WTC11 (cell line): ENCODE results near the gene POLR3H. TPM values are rescaled to one million over a fixed set of nuclear protein-coding genes. Genes with fewer than 3 reads are reported as not detected.
A peak's percentile ranks its signal among the peaks of the same experiment; 100 is the strongest.

Experiments
- CREB1 ChIP-seq: sonication (generic); formaldehyde crosslinking; IDR thresholded peaks from 2 replicates; pipeline ENCODE4 v1.8.0; 2023; ENCODE audit warnings: mild to moderate bottlenecking, missing genetic modification reagents
- E2F4 ChIP-seq: sonication (generic); formaldehyde crosslinking; IDR thresholded peaks from 2 replicates; pipeline ENCODE4 v1.8.1; 2022; ENCODE audit warnings: low read depth, mild to moderate bottlenecking, moderate library complexity, missing genetic modification reagents, borderline replicate concordance
- E2F5 ChIP-seq: sonication (generic); formaldehyde crosslinking; IDR thresholded peaks from 2 replicates; pipeline ENCODE4 v1.8.1; 2022; ENCODE audit warnings: mild to moderate bottlenecking, moderate library complexity, missing genetic modification reagents
- ETV6 ChIP-seq: sonication (generic); formaldehyde crosslinking; IDR thresholded peaks from 2 replicates; pipeline ENCODE4 v1.8.1; 2022; ENCODE audit warnings: mild to moderate bottlenecking, missing genetic modification reagents
- FOXK1 ChIP-seq: sonication (generic); formaldehyde crosslinking; IDR thresholded peaks from 2 replicates; pipeline ENCODE4 v1.8.0; 2022; ENCODE audit warnings: mild to moderate bottlenecking, moderate library complexity, missing genetic modification reagents
- FOXP1 ChIP-seq: sonication (generic); formaldehyde crosslinking; IDR thresholded peaks from 2 replicates; pipeline ENCODE4 v1.8.0; 2022; ENCODE audit warnings: missing genetic modification reagents, mild to moderate bottlenecking, moderate library complexity, borderline replicate concordance
- JAZF1 ChIP-seq: fragments of 250-450 bp; sonication (Bioruptor Pico); IDR thresholded peaks from 2 replicates; pipeline ENCODE4 v1.9.0; 2021; ENCODE audit warnings: moderate library complexity, mild to moderate bottlenecking, inconsistent platforms
- KAT7 ChIP-seq: sonication (generic); formaldehyde crosslinking; IDR thresholded peaks from 2 replicates; pipeline ENCODE4 v1.8.1; 2023; ENCODE audit warnings: missing genetic modification reagents, mild to moderate bottlenecking, borderline replicate concordance
- NFE2L1 ChIP-seq: sonication (generic); formaldehyde crosslinking; IDR thresholded peaks from 2 replicates; pipeline ENCODE4 v1.8.1; 2023; ENCODE audit warnings: missing genetic modification reagents
- NFYB ChIP-seq: sonication (generic); formaldehyde crosslinking; conservative IDR thresholded peaks from 2 replicates; pipeline ENCODE4 v1.8.0; 2022; ENCODE audit warnings: low read depth, missing genetic modification reagents
- NR2C2 ChIP-seq: sonication (generic); formaldehyde crosslinking; IDR thresholded peaks from 2 replicates; pipeline ENCODE4 v1.8.0; 2022; ENCODE audit warnings: mild to moderate bottlenecking, missing genetic modification reagents
- NR3C1 ChIP-seq: sonication (generic); formaldehyde crosslinking; conservative IDR thresholded peaks from 2 replicates; pipeline ENCODE4 v1.8.1; 2023; ENCODE audit warnings: low read depth, mild to moderate bottlenecking, missing genetic modification reagents
- PRDM15 ChIP-seq: sonication (generic); formaldehyde crosslinking; IDR thresholded peaks from 2 replicates; pipeline ENCODE4 v1.8.0; 2022; ENCODE audit warnings: missing genetic modification reagents
- TEAD4 ChIP-seq: sonication (generic); formaldehyde crosslinking; IDR thresholded peaks from 2 replicates; pipeline ENCODE4 v1.8.0; 2022; ENCODE audit warnings: mild to moderate bottlenecking, missing genetic modification reagents
- TP53 ChIP-seq: sonication (generic); formaldehyde crosslinking; IDR thresholded peaks from 2 replicates; pipeline ENCODE4 v1.8.1; 2023; ENCODE audit warnings: mild to moderate bottlenecking, missing genetic modification reagents
- ZBTB21 ChIP-seq: sonication (generic); formaldehyde crosslinking; IDR thresholded peaks from 2 replicates; pipeline ENCODE4 v1.8.1; 2023; ENCODE audit warnings: mild to moderate bottlenecking, missing genetic modification reagents, borderline replicate concordance
- ZNF219 ChIP-seq: sonication (generic); formaldehyde crosslinking; IDR thresholded peaks from 2 replicates; pipeline ENCODE4 v1.8.0; 2023; ENCODE audit warnings: missing genetic modification reagents, mild to moderate bottlenecking, borderline replicate concordance
- ZNF317 ChIP-seq: sonication (generic); formaldehyde crosslinking; IDR thresholded peaks from 2 replicates; pipeline ENCODE4 v1.8.1; 2023; ENCODE audit warnings: low read depth, mild to moderate bottlenecking, moderate library complexity, missing genetic modification reagents, borderline replicate concordance
- total RNA-seq: library from RNA; stranded (reverse); gene quantifications from 3 replicates; pipeline ENCODE4 v1.2.3, GENCODE V29; 2021
- TF ChIP-seq, protein P1 (sequence below): sonication (generic); formaldehyde crosslinking; IDR thresholded peaks from 2 replicates; pipeline ENCODE4 v1.8.1; 2023; ENCODE audit warnings: mild to moderate bottlenecking, missing genetic modification reagents
- TF ChIP-seq, protein P2 (sequence below): sonication (generic); formaldehyde crosslinking; IDR thresholded peaks from 2 replicates; pipeline ENCODE4 v1.8.1; 2022; ENCODE audit warnings: mild to moderate bottlenecking, missing genetic modification reagents, moderate library complexity, borderline replicate concordance
- TF ChIP-seq, protein P3 (sequence below): sonication (generic); formaldehyde crosslinking; IDR thresholded peaks from 2 replicates; pipeline ENCODE4 v1.8.1; 2023; ENCODE audit warnings: mild to moderate bottlenecking, moderate library complexity, missing genetic modification reagents
- TF ChIP-seq, protein P4 (sequence below): sonication (generic); formaldehyde crosslinking; IDR thresholded peaks from 2 replicates; pipeline ENCODE4 v1.8.1; 2023; ENCODE audit warnings: mild to moderate bottlenecking, missing genetic modification reagents, borderline replicate concordance

POLR3H gene
- total RNA-seq, 1 experiment from 2014 or later: 28.8 TPM

- TF ChIP-seq CREB1 (CRISPR knock-in tag) (no peak), NR2C2 (CRISPR knock-in tag) (no peak), FOXK1 (peak; percentile 59), E2F5 (CRISPR knock-in tag) (no peak), NFE2L1 (CRISPR knock-in tag) (peak; percentile 100), NR3C1 (CRISPR knock-in tag) (no peak), KAT7 (CRISPR knock-in tag) (no peak), ZNF317 (CRISPR knock-in tag) (no peak), TEAD4 (CRISPR knock-in tag) (no peak), ZNF219 (CRISPR knock-in tag) (no peak), ETV6 (CRISPR knock-in tag) (0 out of 2 replicates have a peak, but pooled peaks have one; percentile 28), E2F4 (CRISPR knock-in tag) (no peak), FOXP1 (no peak), JAZF1 (CRISPR knock-in tag) (no peak), NFYB (no peak), PRDM15 (CRISPR knock-in tag) (no peak), ZBTB21 (CRISPR knock-in tag) (no peak; the same call in 1 of the 2 replicates), TP53 (0 out of 2 replicates have a peak, but pooled peaks have one; percentile 65)
- TF ChIP-seq, protein P1, sequence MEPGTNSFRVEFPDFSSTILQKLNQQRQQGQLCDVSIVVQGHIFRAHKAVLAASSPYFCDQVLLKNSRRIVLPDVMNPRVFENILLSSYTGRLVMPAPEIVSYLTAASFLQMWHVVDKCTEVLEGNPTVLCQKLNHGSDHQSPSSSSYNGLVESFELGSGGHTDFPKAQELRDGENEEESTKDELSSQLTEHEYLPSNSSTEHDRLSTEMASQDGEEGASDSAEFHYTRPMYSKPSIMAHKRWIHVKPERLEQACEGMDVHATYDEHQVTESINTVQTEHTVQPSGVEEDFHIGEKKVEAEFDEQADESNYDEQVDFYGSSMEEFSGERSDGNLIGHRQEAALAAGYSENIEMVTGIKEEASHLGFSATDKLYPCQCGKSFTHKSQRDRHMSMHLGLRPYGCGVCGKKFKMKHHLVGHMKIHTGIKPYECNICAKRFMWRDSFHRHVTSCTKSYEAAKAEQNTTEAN (CRISPR knock-in tag): no peak
- TF ChIP-seq, protein P2, sequence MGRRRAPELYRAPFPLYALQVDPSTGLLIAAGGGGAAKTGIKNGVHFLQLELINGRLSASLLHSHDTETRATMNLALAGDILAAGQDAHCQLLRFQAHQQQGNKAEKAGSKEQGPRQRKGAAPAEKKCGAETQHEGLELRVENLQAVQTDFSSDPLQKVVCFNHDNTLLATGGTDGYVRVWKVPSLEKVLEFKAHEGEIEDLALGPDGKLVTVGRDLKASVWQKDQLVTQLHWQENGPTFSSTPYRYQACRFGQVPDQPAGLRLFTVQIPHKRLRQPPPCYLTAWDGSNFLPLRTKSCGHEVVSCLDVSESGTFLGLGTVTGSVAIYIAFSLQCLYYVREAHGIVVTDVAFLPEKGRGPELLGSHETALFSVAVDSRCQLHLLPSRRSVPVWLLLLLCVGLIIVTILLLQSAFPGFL (CRISPR knock-in tag): no peak
- TF ChIP-seq, protein P3, sequence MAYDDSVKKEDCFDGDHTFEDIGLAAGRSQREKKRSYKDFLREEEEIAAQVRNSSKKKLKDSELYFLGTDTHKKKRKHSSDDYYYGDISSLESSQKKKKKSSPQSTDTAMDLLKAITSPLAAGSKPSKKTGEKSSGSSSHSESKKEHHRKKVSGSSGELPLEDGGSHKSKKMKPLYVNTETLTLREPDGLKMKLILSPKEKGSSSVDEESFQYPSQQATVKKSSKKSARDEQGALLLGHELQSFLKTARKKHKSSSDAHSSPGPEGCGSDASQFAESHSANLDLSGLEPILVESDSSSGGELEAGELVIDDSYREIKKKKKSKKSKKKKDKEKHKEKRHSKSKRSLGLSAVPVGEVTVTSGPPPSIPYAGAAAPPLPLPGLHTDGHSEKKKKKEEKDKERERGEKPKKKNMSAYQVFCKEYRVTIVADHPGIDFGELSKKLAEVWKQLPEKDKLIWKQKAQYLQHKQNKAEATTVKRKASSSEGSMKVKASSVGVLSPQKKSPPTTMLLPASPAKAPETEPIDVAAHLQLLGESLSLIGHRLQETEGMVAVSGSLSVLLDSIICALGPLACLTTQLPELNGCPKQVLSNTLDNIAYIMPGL (CRISPR knock-in tag): no peak
- TF ChIP-seq, protein P4, sequence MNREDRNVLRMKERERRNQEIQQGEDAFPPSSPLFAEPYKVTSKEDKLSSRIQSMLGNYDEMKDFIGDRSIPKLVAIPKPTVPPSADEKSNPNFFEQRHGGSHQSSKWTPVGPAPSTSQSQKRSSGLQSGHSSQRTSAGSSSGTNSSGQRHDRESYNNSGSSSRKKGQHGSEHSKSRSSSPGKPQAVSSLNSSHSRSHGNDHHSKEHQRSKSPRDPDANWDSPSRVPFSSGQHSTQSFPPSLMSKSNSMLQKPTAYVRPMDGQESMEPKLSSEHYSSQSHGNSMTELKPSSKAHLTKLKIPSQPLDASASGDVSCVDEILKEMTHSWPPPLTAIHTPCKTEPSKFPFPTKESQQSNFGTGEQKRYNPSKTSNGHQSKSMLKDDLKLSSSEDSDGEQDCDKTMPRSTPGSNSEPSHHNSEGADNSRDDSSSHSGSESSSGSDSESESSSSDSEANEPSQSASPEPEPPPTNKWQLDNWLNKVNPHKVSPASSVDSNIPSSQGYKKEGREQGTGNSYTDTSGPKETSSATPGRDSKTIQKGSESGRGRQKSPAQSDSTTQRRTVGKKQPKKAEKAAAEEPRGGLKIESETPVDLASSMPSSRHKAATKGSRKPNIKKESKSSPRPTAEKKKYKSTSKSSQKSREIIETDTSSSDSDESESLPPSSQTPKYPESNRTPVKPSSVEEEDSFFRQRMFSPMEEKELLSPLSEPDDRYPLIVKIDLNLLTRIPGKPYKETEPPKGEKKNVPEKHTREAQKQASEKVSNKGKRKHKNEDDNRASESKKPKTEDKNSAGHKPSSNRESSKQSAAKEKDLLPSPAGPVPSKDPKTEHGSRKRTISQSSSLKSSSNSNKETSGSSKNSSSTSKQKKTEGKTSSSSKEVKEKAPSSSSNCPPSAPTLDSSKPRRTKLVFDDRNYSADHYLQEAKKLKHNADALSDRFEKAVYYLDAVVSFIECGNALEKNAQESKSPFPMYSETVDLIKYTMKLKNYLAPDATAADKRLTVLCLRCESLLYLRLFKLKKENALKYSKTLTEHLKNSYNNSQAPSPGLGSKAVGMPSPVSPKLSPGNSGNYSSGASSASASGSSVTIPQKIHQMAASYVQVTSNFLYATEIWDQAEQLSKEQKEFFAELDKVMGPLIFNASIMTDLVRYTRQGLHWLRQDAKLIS (CRISPR knock-in tag): no peak
These were observed 31.7 kb downstream of the POLR3H start (continued) for GRCh38 chr22:41512421-41513194.
